CD4-positive, CD25-positive, alpha-beta regulatory T cell (primary cell): Measurements from ENCODE around the gene ITSN1. TPM values are rescaled to one million over a fixed set of nuclear protein-coding genes. Genes with fewer than 3 reads are reported as not detected.

Experiments
- ATAC-seq, 2 donors: fragments of 150-1000 bp; cut with Tn5 transposase; one replicate each; pipeline ENCODE4 v1.10.0; 2021; ENCODE audit warnings: low read depth in 2 of 2, moderate number of reproducible peaks in 2 of 2, moderate library complexity in 1 of 2
- DNase-seq, 3 donors: peaks; one replicate each; pipeline versions ENCODE4 v3.0.0 to v3.0.0-alpha.2; 2012 to 2022; ENCODE audit warnings: mixed read lengths in 1 of 3
- H3K27ac ChIP-seq: one replicate; pipeline ENCODE4 v1.7.0; 2013; ENCODE audit warnings: mild to moderate bottlenecking, low read length; ENCODE audit not compliant: insufficient read depth, poor library complexity, severe bottlenecking
- H3K27me3 ChIP-seq: one replicate; pipeline ENCODE4 v1.7.0; 2013; ENCODE audit warnings: low read length; ENCODE audit not compliant: control insufficient read depth, insufficient read depth
- H3K36me3 ChIP-seq: one replicate; pipeline ENCODE4 v1.7.0; 2013; ENCODE audit warnings: mild to moderate bottlenecking, low read length, moderate library complexity; ENCODE audit not compliant: control insufficient read depth, insufficient read depth
- H3K4me1 ChIP-seq: 2 replicates; pipeline ENCODE4 v1.7.0; 2013; ENCODE audit warnings: mild to moderate bottlenecking, low read length; ENCODE audit not compliant: insufficient read depth, control insufficient read depth, poor library complexity, severe bottlenecking
- H3K4me3 ChIP-seq: one replicate; pipeline ENCODE4 v1.7.0; 2013; ENCODE audit warnings: low read depth, mild to moderate bottlenecking, low read length, moderate library complexity
- H3K9me3 ChIP-seq, 2 experiments: 1 replicate in 1 of 2; 2 replicates in 1 of 2; pipeline ENCODE4 v1.7.0; 2013; ENCODE audit warnings: low read length in 2 of 2, mild to moderate bottlenecking in 1 of 2, moderate library complexity in 1 of 2; ENCODE audit not compliant: control insufficient read depth in 2 of 2
- H3K27ac Mint-ChIP-seq, 3 donors: one replicate each; pipeline ENCODE4 v1.8.0; 2020 to 2022; ENCODE audit warnings: mild to moderate bottlenecking in 3 of 3, mixed read lengths in 3 of 3, moderate library complexity in 2 of 3
- H3K27me3 Mint-ChIP-seq: one replicate; pipeline ENCODE4 v1.8.0; 2022; ENCODE audit warnings: mild to moderate bottlenecking, mixed read lengths
- H3K36me3 Mint-ChIP-seq: one replicate; pipeline ENCODE4 v1.8.0; 2020; ENCODE audit warnings: mixed read lengths
- H3K4me1 Mint-ChIP-seq, 4 donors: one replicate each; pipeline ENCODE4 v1.8.0; 2020 to 2022; ENCODE audit warnings: mixed read lengths in 4 of 4, mild to moderate bottlenecking in 1 of 4
- H3K4me3 Mint-ChIP-seq, 4 donors: one replicate each; pipeline ENCODE4 v1.8.0; 2020 to 2022; ENCODE audit warnings: mild to moderate bottlenecking in 4 of 4, mixed read lengths in 4 of 4, moderate library complexity in 3 of 4
- H3K9me3 Mint-ChIP-seq, 7 donors: one replicate each; pipeline ENCODE4 v1.8.0; 2020 to 2022; ENCODE audit warnings: mixed read lengths in 7 of 7, mild to moderate bottlenecking in 3 of 7, moderate library complexity in 2 of 7
- polyA plus RNA-seq, 4 donors: library from polyadenylated mRNA; unstranded; fragments of 300-500 nt; fragmentation: Illumina TruSeq; gene quantifications; one replicate each; pipeline ENCODE4 v1.2.3, GENCODE V29; 2021
- total RNA-seq: library from RNA; stranded (reverse); gene quantifications from one replicate; pipeline ENCODE4 v1.2.3, GENCODE V29; 2022

The ITSN1 gene
- total and polyA plus RNA-seq, 5 donors from 2014 or later = 0.17 to 1.1 (median 0.44) TPM

DNA sequence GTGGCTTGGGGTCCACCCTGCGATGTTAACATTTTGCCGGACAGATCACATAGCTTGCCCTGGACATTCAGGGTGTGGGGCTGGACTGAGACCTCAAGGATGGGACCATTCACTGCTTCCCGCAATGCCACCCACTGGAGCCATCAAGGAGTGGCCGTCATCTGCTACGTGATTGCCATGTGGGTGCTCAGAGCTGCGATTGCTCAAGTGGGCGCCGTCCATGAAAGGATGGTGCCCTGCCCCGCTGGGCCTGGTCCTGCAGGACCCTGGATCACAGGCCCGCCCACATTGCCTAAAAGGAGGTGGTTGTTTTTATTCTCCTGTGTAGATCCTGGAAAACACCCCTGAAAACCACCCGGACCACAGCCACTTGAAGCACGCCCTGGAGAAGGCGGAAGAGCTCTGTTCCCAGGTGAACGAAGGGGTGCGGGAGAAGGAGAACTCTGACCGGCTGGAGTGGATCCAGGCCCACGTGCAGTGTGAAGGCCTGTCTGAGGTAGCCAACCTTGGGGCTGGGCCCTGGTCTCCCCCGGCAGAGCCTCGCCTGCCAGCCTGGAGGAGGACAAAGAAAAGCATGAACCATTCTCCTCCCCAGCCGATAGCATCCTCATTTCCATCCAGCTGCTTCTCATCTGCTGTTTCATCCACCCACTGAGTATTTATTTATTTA lies 232.9 kb downstream of the ITSN1 start:
- no peaks in the 10 kb centered on the region for H3K36me3 ChIP-seq
- H3K27me3 ChIP-seq = no peaks in the 10 kb centered on the region
- no peaks in the 10 kb centered on the region for H3K9me3 ChIP-seq
- H3K4me1 Mint-ChIP-seq = no peaks in the 10 kb centered on the region
- no peak overlapping the region for H3K27ac ChIP-seq
- DNase-seq = no peak
- no peak overlapping the region for H3K4me3 Mint-ChIP-seq
- H3K9me3 Mint-ChIP-seq = no peaks in the 10 kb centered on the region
- H3K36me3 Mint-ChIP-seq = no peaks in the 10 kb centered on the region
- H3K4me1 ChIP-seq = no peaks in the 10 kb centered on the region
- no peak overlapping the region for H3K27ac Mint-ChIP-seq
- no peak overlapping the region for H3K4me3 ChIP-seq
- peaks cover 10% of the 10 kb centered on the region for H3K27me3 Mint-ChIP-seq
- no peak for ATAC-seq

DNA sequence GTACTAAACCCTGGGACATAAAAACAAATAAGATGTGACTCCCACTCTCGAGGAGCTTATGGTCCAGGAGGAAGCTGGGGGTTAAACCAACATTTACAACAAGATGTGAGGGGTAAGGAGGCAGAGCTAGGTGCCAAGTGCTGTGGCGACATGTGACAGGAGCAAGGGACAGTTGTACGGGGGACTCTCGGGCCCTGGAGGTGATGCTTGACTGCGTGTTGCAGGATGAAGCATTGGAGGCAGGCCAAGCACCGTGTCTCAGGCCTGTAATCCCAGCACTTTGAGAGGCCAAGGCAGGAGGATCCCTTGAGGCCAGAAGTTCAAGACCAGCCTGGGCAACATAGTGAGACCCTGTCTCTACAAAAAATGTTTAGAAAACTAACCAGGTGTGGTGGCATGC lies 236.5 kb downstream of the ITSN1 start:
- no peaks in the 10 kb centered on the region for H3K36me3 Mint-ChIP-seq
- no peak for DNase-seq

DNA sequence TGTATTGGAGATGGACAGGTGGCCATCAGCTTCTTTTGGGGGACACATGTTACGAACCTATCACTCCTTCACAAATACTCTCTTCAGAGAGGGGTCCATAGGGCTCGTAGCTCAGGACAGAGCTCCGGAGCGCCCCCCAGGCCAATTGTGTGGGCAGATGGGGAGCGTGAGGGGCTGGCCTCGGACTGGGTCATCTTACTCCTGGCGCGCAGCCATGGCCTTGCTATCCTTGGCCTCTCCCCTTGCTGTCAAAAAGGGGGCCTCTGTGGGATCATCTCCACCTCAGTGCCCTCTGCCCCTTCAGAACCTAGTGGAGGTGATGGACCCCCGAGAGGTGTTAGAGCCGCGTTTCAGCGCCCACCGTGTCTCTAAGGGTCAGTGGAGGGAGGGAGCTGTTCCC lies 238.3 kb downstream of the ITSN1 start:
- Mint-ChIP-seq H3K27me3 (no peaks in the 10 kb centered on the region), H3K27ac (no peak overlapping the region), H3K9me3 (no peaks in the 10 kb centered on the region), H3K36me3 (no peaks in the 10 kb centered on the region), H3K4me3 (no peak overlapping the region), H3K4me1 (no peaks in the 10 kb centered on the region)
- Histone ChIP-seq H3K4me1 (no peaks in the 10 kb centered on the region), H3K27me3 (no peaks in the 10 kb centered on the region), H3K27ac (no peak overlapping the region), H3K9me3 (no peaks in the 10 kb centered on the region), H3K36me3 (no peaks in the 10 kb centered on the region), H3K4me3 (no peak overlapping the region)
- DNase-seq (no peak), ATAC-seq (no peak)

More for the DNA sequence above, 236.5 kb downstream of the ITSN1 start:
- Mint-ChIP-seq H3K4me3 (no peak overlapping the region), H3K9me3 (no peaks in the 10 kb centered on the region), H3K4me1 (no peaks in the 10 kb centered on the region), H3K27ac (no peak overlapping the region), H3K27me3 (no peaks in the 10 kb centered on the region)
- Histone ChIP-seq H3K27ac (no peak overlapping the region), H3K4me1 (no peaks in the 10 kb centered on the region), H3K27me3 (no peaks in the 10 kb centered on the region), H3K9me3 (no peaks in the 10 kb centered on the region), H3K4me3 (no peak overlapping the region), H3K36me3 (no peaks in the 10 kb centered on the region)
- ATAC-seq = no peak

DNA sequence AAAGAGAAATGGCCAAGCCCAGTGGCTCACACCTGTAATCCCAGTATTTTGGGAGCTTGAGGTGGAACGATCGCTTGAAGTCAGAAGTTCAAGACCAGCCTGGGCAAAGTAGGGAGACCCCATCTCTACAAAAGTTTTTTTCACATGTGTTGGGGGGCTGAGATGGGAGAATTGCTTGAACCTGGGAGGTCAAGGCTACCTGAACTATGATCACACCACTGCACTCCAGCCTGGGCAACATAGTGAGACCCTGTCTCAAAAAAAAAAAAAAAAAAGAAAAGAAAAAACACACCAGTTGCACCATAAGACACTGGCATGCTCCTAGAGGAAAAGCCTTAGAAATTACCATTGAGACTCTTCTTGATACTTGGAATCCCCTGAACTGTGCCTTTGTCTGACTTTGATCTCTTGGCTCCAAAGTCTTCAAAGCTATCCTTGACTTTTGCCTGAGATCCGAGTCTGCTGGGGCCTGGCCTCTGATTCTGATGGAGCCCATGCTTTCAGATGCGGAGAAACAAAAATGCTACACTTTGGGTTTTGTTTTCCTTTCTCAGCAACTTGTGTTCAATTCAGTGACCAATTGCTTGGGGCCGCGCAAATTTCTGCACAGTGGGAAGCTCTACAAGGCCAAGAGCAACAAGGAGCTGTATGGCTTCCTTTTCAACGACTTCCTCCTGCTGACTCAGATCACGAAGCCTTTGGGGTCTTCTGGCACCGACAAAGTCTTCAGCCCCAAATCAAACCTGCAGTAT lies 239.6 kb downstream of the ITSN1 start:
- Mint-ChIP-seq H3K4me1 (no peaks in the 10 kb centered on the region), H3K27me3 (no peaks in the 10 kb centered on the region), H3K36me3 (no peaks in the 10 kb centered on the region), H3K9me3 (no peaks in the 10 kb centered on the region), H3K4me3 (no peak overlapping the region), H3K27ac (no peak overlapping the region)
- ATAC-seq (no peak), DNase-seq (no peak)
- H3K27ac ChIP-seq = no peak overlapping the region
- no peaks in the 10 kb centered on the region for H3K4me1 ChIP-seq
- no peaks in the 10 kb centered on the region for H3K36me3 ChIP-seq
- H3K27me3 ChIP-seq = no peaks in the 10 kb centered on the region
- no peaks in the 10 kb centered on the region for H3K9me3 ChIP-seq
- H3K4me3 ChIP-seq = no peak overlapping the region

DNA sequence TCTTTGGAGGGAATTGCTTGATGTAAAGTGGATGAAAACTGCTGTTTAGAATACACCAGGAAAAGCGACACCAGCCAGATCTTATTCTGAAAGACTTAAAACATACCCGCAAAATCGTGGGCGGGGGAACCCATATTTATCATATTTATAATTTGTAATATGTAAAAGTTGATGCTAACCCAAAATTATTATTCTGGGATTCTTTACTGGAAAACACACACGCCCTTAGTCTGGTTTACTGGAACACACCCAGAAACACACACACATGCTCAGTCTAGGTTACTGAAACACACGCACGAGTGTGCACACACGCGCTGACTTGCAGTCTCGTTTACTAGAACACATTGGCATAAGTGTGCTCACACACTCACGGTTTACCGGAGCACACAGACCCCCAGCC lies 240.8 kb downstream of the ITSN1 start:
- Histone ChIP-seq H3K36me3 (no peaks in the 10 kb centered on the region), H3K27me3 (no peaks in the 10 kb centered on the region), H3K9me3 (no peaks in the 10 kb centered on the region), H3K4me3 (no peak overlapping the region), H3K4me1 (no peaks in the 10 kb centered on the region), H3K27ac (no peak overlapping the region)
- Mint-ChIP-seq H3K4me3 (no peak overlapping the region), H3K27ac (no peak overlapping the region), H3K27me3 (no peaks in the 10 kb centered on the region), H3K36me3 (no peaks in the 10 kb centered on the region), H3K4me1 (no peaks in the 10 kb centered on the region), H3K9me3 (no peaks in the 10 kb centered on the region)
- DNase-seq (no peak), ATAC-seq (no peak)

DNA sequence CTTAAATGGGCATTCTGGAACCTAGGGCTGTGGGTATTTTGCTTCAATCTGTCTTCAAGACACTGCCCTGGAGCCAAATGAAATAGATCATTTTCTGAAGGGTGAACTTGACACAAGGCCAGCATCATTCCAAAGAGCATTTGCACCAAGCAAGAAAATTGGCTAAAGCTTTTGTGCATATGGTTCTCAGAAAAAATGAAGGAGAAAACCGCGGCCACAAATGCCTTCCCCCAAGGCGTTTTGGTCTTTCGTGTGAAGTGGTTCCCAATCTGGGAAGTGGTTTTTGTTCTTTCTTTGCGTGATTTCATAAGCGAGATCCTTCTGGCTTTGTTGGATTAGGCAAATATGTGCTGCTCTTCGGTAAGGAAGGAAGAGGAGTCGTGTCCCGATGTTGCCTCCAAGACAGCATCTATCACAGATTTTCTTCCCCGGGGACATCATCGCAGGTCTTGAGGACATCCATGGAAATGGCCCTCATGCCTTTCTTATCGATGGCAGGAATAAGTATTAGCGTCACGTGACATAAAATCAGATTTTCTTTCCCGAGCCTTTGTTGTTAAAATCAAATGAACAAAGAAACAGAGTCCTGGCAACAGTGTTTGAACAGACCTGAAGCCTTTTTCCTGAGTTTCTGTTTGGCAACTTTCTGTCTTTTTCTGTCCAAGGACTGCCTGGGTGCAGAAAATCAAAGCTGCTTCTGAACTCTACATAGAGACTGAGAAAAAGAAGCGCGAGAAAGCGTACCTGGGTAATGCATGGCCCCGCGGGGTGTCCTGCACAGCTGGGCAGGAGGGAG lies 242.3 kb downstream of the ITSN1 start:
- H3K4me3 Mint-ChIP-seq = no peak overlapping the region
- peaks cover 5% of the 10 kb centered on the region for H3K27me3 Mint-ChIP-seq
- no peaks in the 10 kb centered on the region for H3K9me3 ChIP-seq
- no peaks in the 10 kb centered on the region for H3K9me3 Mint-ChIP-seq
- no peaks in the 10 kb centered on the region for H3K4me1 ChIP-seq
- no peaks in the 10 kb centered on the region for H3K4me1 Mint-ChIP-seq
- ATAC-seq (no peak), DNase-seq (no peak)
- H3K36me3 Mint-ChIP-seq = no peaks in the 10 kb centered on the region
- no peaks in the 10 kb centered on the region for H3K36me3 ChIP-seq
- H3K27ac Mint-ChIP-seq = no peak overlapping the region
- H3K4me3 ChIP-seq = no peak overlapping the region
- peaks cover under 1% of the 10 kb centered on the region for H3K27me3 ChIP-seq
- no peak overlapping the region for H3K27ac ChIP-seq

DNA sequence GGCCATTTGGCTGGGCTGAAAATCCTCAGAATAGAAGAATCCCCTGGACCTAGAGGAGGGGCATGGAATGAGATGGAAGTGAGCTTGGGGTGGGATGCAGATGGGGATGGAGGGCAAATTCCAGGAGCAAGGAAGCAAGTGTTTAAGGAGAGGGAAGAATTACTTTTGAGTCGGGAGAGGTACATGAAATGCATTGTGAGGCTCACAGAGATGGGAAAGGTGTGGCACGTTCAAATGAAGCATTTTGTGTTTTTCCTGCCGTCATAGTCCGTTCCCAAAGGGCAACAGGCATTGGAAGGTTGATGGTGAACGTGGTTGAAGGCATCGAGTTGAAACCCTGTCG lies 242.8 kb downstream of the ITSN1 start:
- Mint-ChIP-seq H3K4me3 (no peak overlapping the region), H3K4me1 (no peaks in the 10 kb centered on the region), H3K9me3 (no peaks in the 10 kb centered on the region), H3K27ac (no peak overlapping the region), H3K27me3 (peaks cover 5% of the 10 kb centered on the region), H3K36me3 (no peaks in the 10 kb centered on the region)
- no peak for DNase-seq
- no peaks in the 10 kb centered on the region for H3K36me3 ChIP-seq
- H3K27ac ChIP-seq = no peak overlapping the region
- no peak for ATAC-seq
- no peaks in the 10 kb centered on the region for H3K9me3 ChIP-seq
- H3K4me1 ChIP-seq = no peaks in the 10 kb centered on the region
- peaks cover 3% of the 10 kb centered on the region for H3K27me3 ChIP-seq
- H3K4me3 ChIP-seq = no peak overlapping the region
